ENCODE results near the gene CMIP.

- TF ChIP-seq BHLHE40 (IDR thresholded peaks at IDR 0.05; ENCODE audit: borderline replicate concordance) = no peak
- TF ChIP-seq FOXK2 (IDR thresholded peaks at IDR 0.05) = no peak
- no peak for TF ChIP-seq SP1 (IDR thresholded peaks at IDR 0.05)
- no peak for TF ChIP-seq ZNF384 (IDR thresholded peaks at IDR 0.05)
- TF ChIP-seq FOXA1 (IDR thresholded peaks at IDR 0.05) = no peak
- TF ChIP-seq SUZ12 (IDR thresholded peaks at IDR 0.05) = no peak
- TF ChIP-seq FOXM1 (IDR thresholded peaks at IDR 0.05; ENCODE audit: borderline replicate concordance) = no peak
These were observed 250.9 kb downstream of the CMIP start for GRCh38 chr16:81695321-81696165.
